Memory B cell (primary cell): Measurements from ENCODE around the gene CRTC1.

Experiments used
- ATAC-seq: fragments of 150-1000 bp; cut with Tn5 transposase; 2 replicates; pipeline ENCODE4 v1.10.0; 2021; ENCODE audit warnings: low read depth, mild to moderate bottlenecking, moderate library complexity
- DNase-seq, 2 donors: peaks; one replicate each; pipeline ENCODE4 v3.0.0; 2022; ENCODE audit warnings: low spot score in 2 of 2
- H3K27ac Mint-ChIP-seq: one replicate; pipeline ENCODE4 v1.8.0; 2022; ENCODE audit warnings: mild to moderate bottlenecking, moderate library complexity, mixed read lengths
- H3K27me3 Mint-ChIP-seq: one replicate; pipeline ENCODE4 v1.8.0; 2022; ENCODE audit warnings: mixed read lengths
- H3K36me3 Mint-ChIP-seq: one replicate; pipeline ENCODE4 v1.8.0; 2022; ENCODE audit warnings: mild to moderate bottlenecking, mixed read lengths
- H3K4me1 Mint-ChIP-seq: one replicate; pipeline ENCODE4 v1.8.0; 2022; ENCODE audit warnings: mixed read lengths
- H3K4me3 Mint-ChIP-seq: one replicate; pipeline ENCODE4 v1.8.0; 2022; ENCODE audit warnings: mild to moderate bottlenecking, moderate library complexity, mixed read lengths
- H3K9me3 Mint-ChIP-seq: one replicate; pipeline ENCODE4 v1.8.0; 2022; ENCODE audit warnings: mixed read lengths

Gene CRTC1

GRCh38 chr19:18710996-18711751 lies 27.7 kb downstream of the CRTC1 start:
- ATAC-seq (no peak), DNase-seq (no peak)
- no peaks in the 10 kb centered on the region for H3K9me3 Mint-ChIP-seq
- H3K27me3 Mint-ChIP-seq, result no peaks in the 10 kb centered on the region
- peaks cover 19% of the 10 kb centered on the region for H3K4me1 Mint-ChIP-seq
- H3K27ac Mint-ChIP-seq, result no peak overlapping the region
- H3K36me3 Mint-ChIP-seq, result peaks cover 3% of the 10 kb centered on the region
- no peak overlapping the region for H3K4me3 Mint-ChIP-seq

GRCh38 chr19:18711893-18712292 lies 28.4 kb downstream of the CRTC1 start:
- Mint-ChIP-seq H3K4me1 (peaks cover 20% of the 10 kb centered on the region), H3K27ac (no peak overlapping the region), H3K4me3 (no peak overlapping the region), H3K36me3 (peaks cover 5% of the 10 kb centered on the region), H3K27me3 (no peaks in the 10 kb centered on the region), H3K9me3 (no peaks in the 10 kb centered on the region)
- no peak for ATAC-seq
- no peak for DNase-seq

GRCh38 chr19:18712981-18713380 lies 29.5 kb downstream of the CRTC1 start:
- peaks cover 21% of the 10 kb centered on the region for H3K4me1 Mint-ChIP-seq
- DNase-seq, result no peak

GRCh38 chr19:18713550-18714117 lies 30.2 kb downstream of the CRTC1 start:
- no peaks in the 10 kb centered on the region for H3K9me3 Mint-ChIP-seq
- no peak overlapping the region for H3K27ac Mint-ChIP-seq
- ATAC-seq, result no peak
- no peaks in the 10 kb centered on the region for H3K27me3 Mint-ChIP-seq
- no peak for DNase-seq
- peaks cover 23% of the 10 kb centered on the region for H3K4me1 Mint-ChIP-seq
- H3K4me3 Mint-ChIP-seq, result no peak overlapping the region
- H3K36me3 Mint-ChIP-seq, result peaks cover 12% of the 10 kb centered on the region

More at GRCh38 chr19:18712981-18713380, 29.5 kb downstream of the CRTC1 start:
- no peak for ATAC-seq
- Mint-ChIP-seq H3K27me3 (no peaks in the 10 kb centered on the region), H3K4me3 (no peak overlapping the region), H3K36me3 (peaks cover 7% of the 10 kb centered on the region), H3K27ac (no peak overlapping the region), H3K9me3 (no peaks in the 10 kb centered on the region)

- DNase-seq (no peak), ATAC-seq (no peak)
- no peak overlapping the region for H3K4me3 Mint-ChIP-seq
- H3K27me3 Mint-ChIP-seq, result no peaks in the 10 kb centered on the region
- no peaks in the 10 kb centered on the region for H3K9me3 Mint-ChIP-seq
- H3K4me1 Mint-ChIP-seq, result peaks cover 19% of the 10 kb centered on the region
- H3K36me3 Mint-ChIP-seq, result peaks cover 14% of the 10 kb centered on the region
- no peak overlapping the region for H3K27ac Mint-ChIP-seq
Observed at GRCh38 chr19:18715416-18715815, 31.9 kb downstream of the CRTC1 start.

- peaks cover 17% of the 10 kb centered on the region for H3K36me3 Mint-ChIP-seq
- H3K9me3 Mint-ChIP-seq, result no peaks in the 10 kb centered on the region
- H3K27ac Mint-ChIP-seq, result peak overlapping the region; percentile 46
- peaks cover 23% of the 10 kb centered on the region for H3K4me1 Mint-ChIP-seq
- DNase-seq, result no peak
- no peak overlapping the region for H3K4me3 Mint-ChIP-seq
- no peaks in the 10 kb centered on the region for H3K27me3 Mint-ChIP-seq
- no peak for ATAC-seq
Observed at GRCh38 chr19:18716857-18717256, 33.4 kb downstream of the CRTC1 start.

- ATAC-seq, result no peak
- peaks cover 23% of the 10 kb centered on the region for H3K4me1 Mint-ChIP-seq
- H3K4me3 Mint-ChIP-seq, result no peak overlapping the region
- DNase-seq, result no peak
- no peaks in the 10 kb centered on the region for H3K27me3 Mint-ChIP-seq
- H3K36me3 Mint-ChIP-seq, result peaks cover 20% of the 10 kb centered on the region
- no peaks in the 10 kb centered on the region for H3K9me3 Mint-ChIP-seq
- no peak overlapping the region for H3K27ac Mint-ChIP-seq
Observed at GRCh38 chr19:18717601-18718000, 34.1 kb downstream of the CRTC1 start.

- H3K27ac Mint-ChIP-seq, result no peak overlapping the region
- no peak overlapping the region for H3K4me3 Mint-ChIP-seq
- ATAC-seq, result no peak
Observed at GRCh38 chr19:18718015-18718526, 34.6 kb downstream of the CRTC1 start.

GRCh38 chr19:18718846-18719458 lies 35.5 kb downstream of the CRTC1 start:
- Mint-ChIP-seq H3K9me3 (no peaks in the 10 kb centered on the region), H3K27me3 (no peaks in the 10 kb centered on the region), H3K4me1 (peaks cover 23% of the 10 kb centered on the region), H3K36me3 (peaks cover 17% of the 10 kb centered on the region), H3K27ac (no peak overlapping the region), H3K4me3 (no peak overlapping the region)
- DNase-seq (no peak), ATAC-seq (no peak)

More at GRCh38 chr19:18718015-18718526, 34.6 kb downstream of the CRTC1 start:
- H3K36me3 Mint-ChIP-seq, result peaks cover 20% of the 10 kb centered on the region
- no peaks in the 10 kb centered on the region for H3K27me3 Mint-ChIP-seq
- DNase-seq, result no peak
- H3K9me3 Mint-ChIP-seq, result no peaks in the 10 kb centered on the region
- peaks cover 23% of the 10 kb centered on the region for H3K4me1 Mint-ChIP-seq

GRCh38 chr19:18719541-18719940 lies 36.1 kb downstream of the CRTC1 start:
- peaks cover 17% of the 10 kb centered on the region for H3K36me3 Mint-ChIP-seq
- ATAC-seq (no peak), DNase-seq (no peak)
- no peaks in the 10 kb centered on the region for H3K27me3 Mint-ChIP-seq
- no peak overlapping the region for H3K27ac Mint-ChIP-seq
- H3K4me1 Mint-ChIP-seq, result peaks cover 23% of the 10 kb centered on the region
- no peak overlapping the region for H3K4me3 Mint-ChIP-seq
- H3K9me3 Mint-ChIP-seq, result no peaks in the 10 kb centered on the region

GRCh38 chr19:18723871-18724377 lies 40.4 kb downstream of the CRTC1 start:
- no peak for DNase-seq
- H3K4me3 Mint-ChIP-seq, result no peak overlapping the region
- no peak overlapping the region for H3K27ac Mint-ChIP-seq
- ATAC-seq, result no peak
- H3K9me3 Mint-ChIP-seq, result no peaks in the 10 kb centered on the region
- peaks cover 7% of the 10 kb centered on the region for H3K4me1 Mint-ChIP-seq
- H3K27me3 Mint-ChIP-seq, result no peaks in the 10 kb centered on the region
- H3K36me3 Mint-ChIP-seq, result peaks cover 7% of the 10 kb centered on the region

- Mint-ChIP-seq H3K4me3 (no peak overlapping the region), H3K27ac (no peak overlapping the region), H3K4me1 (peaks cover 6% of the 10 kb centered on the region), H3K36me3 (peaks cover 7% of the 10 kb centered on the region), H3K9me3 (no peaks in the 10 kb centered on the region), H3K27me3 (no peaks in the 10 kb centered on the region)
- DNase-seq, result no peak
- ATAC-seq, result no peak
Observed at GRCh38 chr19:18725841-18726770, 42.6 kb downstream of the CRTC1 start.

GRCh38 chr19:18726846-18727245 lies 43.4 kb downstream of the CRTC1 start:
- Mint-ChIP-seq H3K27ac (no peak overlapping the region), H3K4me1 (peaks cover 8% of the 10 kb centered on the region), H3K9me3 (no peaks in the 10 kb centered on the region), H3K27me3 (no peaks in the 10 kb centered on the region), H3K36me3 (peaks cover 7% of the 10 kb centered on the region), H3K4me3 (no peak overlapping the region)
- ATAC-seq (no peak), DNase-seq (no peak)
